ENCODE results near the gene RNF182.

DNA sequence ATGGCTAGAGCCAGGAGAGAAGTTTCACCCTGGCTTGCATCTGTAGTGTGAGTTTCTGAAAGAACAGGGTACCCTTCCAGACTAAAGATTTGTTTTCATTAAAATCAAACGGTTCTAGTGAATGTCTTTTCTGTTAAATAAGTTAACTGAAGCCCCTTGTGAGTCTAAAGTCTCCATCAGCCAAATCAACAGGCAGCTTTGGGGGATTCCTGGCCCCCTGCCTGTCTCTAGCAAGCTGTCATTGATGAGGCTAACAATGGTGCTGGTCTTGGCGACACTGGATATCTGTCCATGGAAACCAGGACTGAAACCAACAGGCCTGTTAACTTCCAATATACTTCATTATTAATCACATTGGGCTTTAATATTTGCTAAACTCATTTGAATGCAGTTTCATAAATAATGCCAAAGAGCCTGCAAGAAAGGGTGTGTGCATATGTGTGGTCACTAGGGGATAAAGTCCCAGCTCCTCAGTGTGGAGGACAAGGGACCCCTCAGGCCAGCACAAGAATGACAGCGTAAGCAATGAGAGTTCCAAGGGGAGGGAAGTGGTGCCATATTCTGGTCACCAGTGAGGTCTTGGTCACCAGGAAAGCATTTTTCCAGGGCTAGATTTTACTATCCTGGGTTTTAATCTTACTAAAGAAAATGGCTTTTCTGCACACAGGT is 9.1 kb upstream of the RNF182 start:
- TF ChIP-seq EZH2phosphoT487 (IDR thresholded peaks at IDR 0.05; ENCODE audit: insufficient read depth, low read depth) (no peak), EZH2 (IDR thresholded peaks at IDR 0.05; ENCODE audit: insufficient read depth, poor library complexity, severe bottlenecking) (no peak)

Measured in GM23248 (cell line).